ENCODE measurements around the gene CDX2. TPM values are rescaled to one million over a fixed set of nuclear protein-coding genes. Genes with fewer than 3 reads are reported as not detected.

The CDX2 gene
- total RNA-seq, 1 donor from 2014 or later, result 1.1 TPM

DNA sequence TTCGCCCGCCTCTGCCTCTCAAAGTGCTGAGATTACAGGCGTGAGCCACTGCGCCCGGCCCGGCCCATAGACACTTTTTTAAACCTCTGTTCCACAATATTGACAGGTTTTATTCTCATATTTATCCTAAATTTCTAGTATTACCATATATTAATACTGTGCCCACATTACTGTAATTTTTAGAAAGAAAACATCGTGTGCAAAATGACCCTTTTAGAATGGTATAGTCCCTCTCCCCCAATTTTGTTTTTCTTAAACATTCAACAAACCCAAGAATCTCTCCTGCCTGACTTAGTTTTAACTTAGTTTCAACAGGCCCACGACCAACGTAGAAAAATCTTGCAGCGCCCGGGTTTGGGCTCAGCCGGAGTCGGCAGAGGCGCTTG, 9.1 kb downstream of the CDX2 start:
- no peak for DNase-seq
- no peak for TF ChIP-seq CTCF (IDR thresholded peaks at IDR 0.05; ENCODE audit: partially characterized antibody, unreplicated experiment)
- Mint-ChIP-seq H3K4me1 (ENCODE audit: low read depth, unreplicated experiment) (peaks cover 1% of the 10 kb centered on the region), H3K9me3 (ENCODE audit: unreplicated experiment) (peaks cover 3% of the 10 kb centered on the region), H3K36me3 (ENCODE audit: unreplicated experiment) (no peaks in the 10 kb centered on the region), H3K27me3 (ENCODE audit: unreplicated experiment) (peaks cover 43% of the 10 kb centered on the region), H3K27ac (ENCODE audit: unreplicated experiment) (no peak overlapping the region), H3K4me3 (ENCODE audit: unreplicated experiment) (peak overlapping the region; percentile 22)

DNA sequence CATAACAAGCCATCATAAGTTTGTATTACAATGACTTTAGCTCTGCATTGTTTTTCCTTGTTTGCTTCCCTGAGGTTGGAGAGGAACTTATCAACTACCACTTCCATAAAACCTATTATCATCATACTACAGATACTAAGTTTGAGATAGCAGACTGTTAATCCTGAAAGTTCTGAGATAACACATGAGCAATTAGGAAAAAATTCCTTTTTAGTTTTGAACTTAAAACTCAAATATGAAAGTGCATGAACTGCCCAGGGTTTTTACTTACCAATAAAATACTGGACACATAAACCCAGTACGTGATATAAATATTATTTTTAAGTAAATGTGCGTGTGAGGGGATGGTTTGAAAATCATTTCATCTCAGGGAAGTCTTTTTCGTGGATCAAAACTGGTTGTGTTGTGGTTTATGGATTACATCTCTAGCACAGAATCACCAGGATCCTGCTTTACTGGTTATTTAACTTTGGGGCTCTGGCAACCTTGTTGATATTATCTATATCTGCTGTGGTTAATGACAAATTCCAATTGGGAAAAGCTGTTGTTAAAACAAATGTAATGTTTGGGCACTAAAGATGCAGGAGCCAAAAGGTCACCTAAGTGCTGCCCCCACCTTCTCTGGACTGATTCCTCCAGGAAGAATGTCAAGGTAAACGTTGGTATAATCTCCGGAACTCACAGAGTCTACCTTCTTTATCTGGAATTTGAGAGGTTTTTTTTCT, 12.4 kb downstream of the CDX2 start:
- H3K9me3 Mint-ChIP-seq (ENCODE audit: unreplicated experiment), result peaks cover under 1% of the 10 kb centered on the region
- peaks cover 1% of the 10 kb centered on the region for H3K4me1 Mint-ChIP-seq (ENCODE audit: low read depth, unreplicated experiment)
- no peak overlapping the region for H3K4me3 Mint-ChIP-seq (ENCODE audit: unreplicated experiment)
- H3K36me3 Mint-ChIP-seq (ENCODE audit: unreplicated experiment), result no peaks in the 10 kb centered on the region
- H3K27me3 Mint-ChIP-seq (ENCODE audit: unreplicated experiment), result peaks cover 34% of the 10 kb centered on the region
- no peak for TF ChIP-seq CTCF (IDR thresholded peaks at IDR 0.05; ENCODE audit: partially characterized antibody, unreplicated experiment)
- DNase-seq, result no peak
- no peak overlapping the region for H3K27ac Mint-ChIP-seq (ENCODE audit: unreplicated experiment)

- H3K9me3 Mint-ChIP-seq (ENCODE audit: unreplicated experiment), result no peaks in the 10 kb centered on the region
- H3K4me3 Mint-ChIP-seq (ENCODE audit: unreplicated experiment), result no peak overlapping the region
- no peak for DNase-seq
- no peaks in the 10 kb centered on the region for H3K4me1 Mint-ChIP-seq (ENCODE audit: low read depth, unreplicated experiment)
- H3K27ac Mint-ChIP-seq (ENCODE audit: unreplicated experiment), result no peak overlapping the region
- H3K27me3 Mint-ChIP-seq (ENCODE audit: unreplicated experiment), result peaks cover 37% of the 10 kb centered on the region
- H3K36me3 Mint-ChIP-seq (ENCODE audit: unreplicated experiment), result no peaks in the 10 kb centered on the region
- TF ChIP-seq CTCF (IDR thresholded peaks at IDR 0.05; ENCODE audit: partially characterized antibody, unreplicated experiment), result no peak
Observed at GRCh38 chr13:27955014-27955591, 14.0 kb downstream of the CDX2 start.

DNA sequence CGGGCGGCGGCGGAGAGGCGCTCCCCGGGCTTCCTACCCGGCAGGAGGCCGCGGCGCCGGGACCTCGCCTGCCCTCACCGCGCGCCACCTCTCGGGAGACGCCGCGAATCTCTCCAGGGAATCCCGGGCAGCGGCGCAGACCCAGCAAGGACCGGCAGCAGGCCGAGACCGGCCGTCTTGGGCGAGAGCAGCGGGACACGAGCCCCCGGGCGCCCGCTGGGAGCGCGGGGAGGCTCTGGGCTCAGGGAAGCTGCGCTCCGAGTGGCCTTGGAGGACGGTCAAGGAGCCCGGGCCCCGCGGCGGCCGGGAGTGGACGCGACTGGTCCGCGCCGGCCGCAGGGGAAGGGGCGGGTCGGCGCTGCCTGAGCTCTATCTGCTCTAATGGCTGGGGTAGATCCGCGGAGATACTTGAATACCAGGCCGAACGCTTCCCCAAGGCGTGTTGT, 14.7 kb downstream of the CDX2 start:
- peak overlapping the region; percentile 67 for H3K4me3 Mint-ChIP-seq (ENCODE audit: unreplicated experiment)
- H3K27me3 Mint-ChIP-seq (ENCODE audit: unreplicated experiment), result peaks cover 35% of the 10 kb centered on the region
- H3K27ac Mint-ChIP-seq (ENCODE audit: unreplicated experiment), result no peak overlapping the region
- H3K9me3 Mint-ChIP-seq (ENCODE audit: unreplicated experiment), result no peaks in the 10 kb centered on the region
- DNase-seq, result peak; percentile 56
- H3K36me3 Mint-ChIP-seq (ENCODE audit: unreplicated experiment), result no peaks in the 10 kb centered on the region
- no peak for TF ChIP-seq CTCF (IDR thresholded peaks at IDR 0.05; ENCODE audit: partially characterized antibody, unreplicated experiment)
- no peaks in the 10 kb centered on the region for H3K4me1 Mint-ChIP-seq (ENCODE audit: low read depth, unreplicated experiment)

Measured in glutamatergic neuron (in vitro differentiated cells).